Right ventricle myocardium inferior (tissue), 1 donor: Measurements from ENCODE around the gene NLE1. TPM values are rescaled to one million over a fixed set of nuclear protein-coding genes. Genes with fewer than 3 reads are reported as not detected.
"Not testable (repeated sequence)": the region's sequence is repeated elsewhere in the genome, so short reads cannot be mapped to it uniquely, and the experiment has no call there.

Source experiments
- ATAC-seq: fragments of 200-7000 bp; cut with Tn5 transposase; one replicate; pipeline ENCODE4 v1.9.1; 2020; ENCODE audit warnings: mild to moderate bottlenecking, moderate library complexity
- DNase-seq: peaks from one replicate; pipeline ENCODE4 v3.0.0; 2021; ENCODE audit errors: missing footprints
- intact Hi-C: fragments of 100-400 bp; cut with DNase I; formaldehyde crosslinking; loops from one replicate; pipeline ENCODE4 v1.11.0; 2022
- total RNA-seq: library from RNA; stranded (reverse); fragmentation: NEBNext Ultra II Directional; extraction: Animal tissue kit (Norgen Biotek cat#: 25700); gene quantifications from one replicate; pipeline ENCODE4 v1.2.1, GENCODE V29; 2021
- donor health status: DM: no; HTN: yes; CAD: no; lungs with severe emphysema.

Gene NLE1
- total RNA-seq, 1 donor from 2014 or later, result 3.1 TPM

DNA sequence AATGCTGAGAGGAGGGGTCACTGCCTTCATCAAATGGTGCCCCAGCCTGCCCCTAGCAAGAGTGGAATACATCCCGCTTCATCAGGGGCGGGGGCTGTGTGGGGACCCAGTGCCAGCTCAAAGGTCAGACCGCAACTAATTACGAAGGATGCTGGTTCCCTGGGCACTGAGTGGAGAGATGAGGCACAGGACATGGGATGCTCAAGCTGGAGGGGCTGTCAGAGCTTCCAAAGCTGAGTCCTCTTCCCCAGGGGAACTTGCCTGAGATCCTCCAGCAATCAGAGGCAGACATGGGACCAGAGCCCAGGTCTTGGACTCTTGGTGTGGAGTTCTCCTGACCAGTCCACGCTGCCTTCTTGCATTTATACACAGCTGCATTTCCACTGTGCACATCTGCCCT, 24.4 kb upstream of the NLE1 start:
- DNase-seq (no peak), ATAC-seq (no peak)
- intact Hi-C loops, result no loop called here

DNA sequence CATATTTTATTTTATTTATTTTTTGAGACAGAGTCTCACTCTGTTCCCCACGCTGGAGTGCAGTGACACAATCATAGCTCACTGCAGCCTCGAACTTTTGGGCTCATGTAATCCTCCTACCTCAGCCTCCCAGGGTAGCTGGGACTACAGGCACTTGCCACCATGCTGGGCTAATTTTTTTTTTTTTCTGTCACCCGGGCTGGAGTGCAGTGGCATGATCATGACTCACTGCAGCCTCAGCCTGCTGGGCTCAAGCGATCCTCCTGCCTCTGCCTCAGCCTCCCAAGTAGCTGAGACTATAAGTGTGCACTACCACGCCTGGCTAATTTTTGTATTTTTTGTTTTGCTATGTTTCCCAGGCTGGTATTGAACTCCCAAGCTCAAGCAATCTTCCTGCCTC, 22.6 kb upstream of the NLE1 start:
- ATAC-seq (no peak), DNase-seq (no peak)
- intact Hi-C loops, result no loop called here

DNA sequence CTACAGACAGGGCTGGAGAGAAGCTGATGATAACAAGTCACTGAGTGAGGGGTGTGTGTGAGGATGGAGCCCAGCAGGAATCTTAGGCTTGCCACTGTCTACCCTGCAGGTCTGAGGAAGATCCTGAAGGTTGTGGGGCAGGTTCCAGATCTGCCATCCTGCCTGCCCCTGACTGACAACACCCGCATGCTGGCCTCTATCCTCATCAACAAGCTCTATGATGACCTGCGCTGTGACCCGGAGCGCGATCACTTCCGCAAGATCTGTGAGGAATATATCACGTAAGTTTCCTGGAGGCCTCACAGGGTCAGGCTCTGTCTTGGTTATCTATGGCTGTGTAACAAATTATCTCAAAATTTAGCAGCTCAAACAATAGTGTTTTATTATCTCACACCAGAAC, 21.8 kb upstream of the NLE1 start:
- ATAC-seq (no peak), DNase-seq (no peak)
- intact Hi-C loops, result no loop called here

DNA sequence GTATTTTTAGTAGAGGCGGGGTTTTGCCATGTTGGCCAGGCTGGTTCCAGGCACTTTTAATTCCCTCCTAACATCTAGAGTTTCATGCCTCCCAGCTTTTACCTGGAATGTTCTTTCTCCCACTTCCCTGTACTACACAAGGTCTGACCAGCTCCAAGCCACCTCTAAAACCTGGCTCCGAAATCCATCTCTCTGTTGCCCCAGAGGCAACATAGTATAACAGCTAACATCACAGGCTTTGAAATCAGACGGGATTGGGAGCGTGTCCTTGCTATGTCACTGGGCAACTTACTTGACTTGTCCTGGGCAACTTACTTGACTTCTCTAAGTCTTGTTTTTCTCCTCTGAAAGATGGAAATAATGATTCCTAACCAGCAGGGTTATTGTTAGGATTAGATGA, 20.7 kb upstream of the NLE1 start:
- no peak for DNase-seq
- intact Hi-C loops, result no loop called here
- ATAC-seq, result no peak

DNA sequence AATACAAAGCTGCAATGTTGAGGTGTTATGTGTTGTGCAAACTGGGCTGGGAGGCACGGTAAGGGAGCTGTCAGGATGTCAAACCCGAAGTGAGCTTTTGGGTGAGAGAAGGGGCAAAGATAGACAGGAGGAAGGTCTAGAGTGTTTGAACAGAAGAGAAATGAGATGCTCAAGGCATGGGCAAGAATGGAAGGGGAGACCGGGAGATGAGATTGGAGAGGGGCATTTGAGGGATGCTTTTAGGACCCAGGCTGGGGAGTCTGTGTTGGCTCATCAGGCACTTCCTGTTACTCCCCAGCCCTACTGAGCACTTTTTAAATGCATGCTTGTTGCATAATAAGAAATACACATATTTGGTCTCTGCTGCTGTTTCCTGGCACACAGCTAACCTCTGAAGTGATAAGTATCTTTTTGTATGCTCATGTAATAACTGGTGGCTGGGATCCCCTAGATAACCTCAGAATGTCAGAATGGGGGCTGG, 19.2 kb upstream of the NLE1 start:
- ATAC-seq, result no peak
- DNase-seq, result no peak
- intact Hi-C loops, result no loop called here

DNA sequence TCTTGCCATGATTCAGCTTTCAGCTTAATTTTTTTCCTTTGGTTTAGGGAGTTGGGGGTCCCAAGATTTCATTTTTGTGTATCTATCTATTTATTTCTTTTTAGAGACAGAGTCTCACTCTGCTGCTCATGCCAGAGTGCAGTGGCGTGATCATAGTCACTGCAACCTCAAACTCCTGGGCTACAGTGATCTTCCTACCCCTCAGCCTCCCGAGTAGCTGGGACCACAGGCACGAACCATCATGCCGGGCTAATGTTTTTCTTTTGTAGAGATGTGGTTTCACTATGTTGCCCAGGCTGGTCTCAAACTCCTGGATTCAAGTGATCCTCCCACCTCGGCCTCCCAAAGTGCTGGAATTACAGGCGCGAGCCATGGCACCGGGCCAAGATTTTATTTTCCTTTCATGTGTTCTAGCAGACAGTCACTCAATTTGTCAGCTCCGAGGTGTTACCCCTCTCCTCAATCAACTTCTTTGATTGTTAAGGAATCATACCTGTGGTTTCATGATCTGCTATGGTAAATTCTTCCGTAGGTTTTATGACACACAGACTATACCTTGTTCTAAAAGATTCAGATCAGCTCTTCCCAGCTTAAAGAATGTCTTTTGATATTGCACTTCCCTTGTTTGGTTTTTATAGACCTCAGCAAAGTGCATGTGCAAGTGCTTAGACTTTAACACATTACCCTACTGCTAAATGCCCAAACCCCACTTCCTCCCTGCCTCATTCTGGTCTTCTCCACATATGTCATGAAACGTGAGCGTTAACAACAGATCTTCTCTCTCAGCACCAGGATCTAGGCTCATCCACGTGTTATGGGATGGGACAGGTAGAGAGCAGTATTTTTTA, 18.5 kb upstream of the NLE1 start:
- intact Hi-C loops, result no loop called here
- ATAC-seq, result no peak
- DNase-seq, result no peak

DNA sequence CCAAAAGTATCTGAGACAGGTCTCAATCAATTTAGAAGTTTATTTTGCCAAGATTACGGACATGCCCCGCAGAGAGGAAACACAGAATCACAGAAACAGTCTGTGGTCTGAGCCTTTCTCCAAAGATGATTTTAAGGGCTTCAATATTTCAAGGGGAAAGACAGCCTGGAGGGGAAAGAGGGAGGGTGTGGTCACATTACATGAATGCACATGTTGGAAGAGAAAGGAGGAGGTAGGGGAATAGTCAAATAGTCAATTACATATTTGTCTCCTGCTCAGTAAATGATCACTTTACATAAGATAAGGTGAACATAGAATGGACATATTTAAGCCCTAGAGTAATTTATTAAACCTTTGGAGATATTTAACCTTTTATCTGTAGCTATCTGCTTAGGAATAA, 17.8 kb upstream of the NLE1 start:
- intact Hi-C loops, result no loop called here
- DNase-seq, result no peak
- ATAC-seq, result no peak

DNA sequence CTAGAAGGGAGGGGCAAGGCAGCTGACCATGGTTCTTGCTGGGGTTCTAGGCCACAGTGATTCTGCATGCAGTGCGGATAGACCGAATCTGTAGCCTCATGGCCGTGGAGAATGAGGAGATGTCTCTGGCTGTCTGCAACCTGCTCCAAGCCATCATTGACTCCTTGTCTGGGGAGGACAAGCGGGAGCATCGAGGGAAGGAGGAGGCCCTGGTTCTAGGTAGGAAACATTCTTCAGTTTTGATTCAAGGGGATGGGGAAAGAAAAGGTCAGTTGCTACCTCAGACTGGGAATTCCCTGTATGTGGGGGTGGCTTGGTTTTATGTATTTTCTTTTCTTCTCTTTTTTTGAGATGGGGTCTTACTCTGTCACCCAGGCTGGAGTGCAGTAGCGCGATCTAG, 13.1 kb upstream of the NLE1 start:
- DNase-seq (no peak), ATAC-seq (no peak)
- intact Hi-C loops, result no loop called here

DNA sequence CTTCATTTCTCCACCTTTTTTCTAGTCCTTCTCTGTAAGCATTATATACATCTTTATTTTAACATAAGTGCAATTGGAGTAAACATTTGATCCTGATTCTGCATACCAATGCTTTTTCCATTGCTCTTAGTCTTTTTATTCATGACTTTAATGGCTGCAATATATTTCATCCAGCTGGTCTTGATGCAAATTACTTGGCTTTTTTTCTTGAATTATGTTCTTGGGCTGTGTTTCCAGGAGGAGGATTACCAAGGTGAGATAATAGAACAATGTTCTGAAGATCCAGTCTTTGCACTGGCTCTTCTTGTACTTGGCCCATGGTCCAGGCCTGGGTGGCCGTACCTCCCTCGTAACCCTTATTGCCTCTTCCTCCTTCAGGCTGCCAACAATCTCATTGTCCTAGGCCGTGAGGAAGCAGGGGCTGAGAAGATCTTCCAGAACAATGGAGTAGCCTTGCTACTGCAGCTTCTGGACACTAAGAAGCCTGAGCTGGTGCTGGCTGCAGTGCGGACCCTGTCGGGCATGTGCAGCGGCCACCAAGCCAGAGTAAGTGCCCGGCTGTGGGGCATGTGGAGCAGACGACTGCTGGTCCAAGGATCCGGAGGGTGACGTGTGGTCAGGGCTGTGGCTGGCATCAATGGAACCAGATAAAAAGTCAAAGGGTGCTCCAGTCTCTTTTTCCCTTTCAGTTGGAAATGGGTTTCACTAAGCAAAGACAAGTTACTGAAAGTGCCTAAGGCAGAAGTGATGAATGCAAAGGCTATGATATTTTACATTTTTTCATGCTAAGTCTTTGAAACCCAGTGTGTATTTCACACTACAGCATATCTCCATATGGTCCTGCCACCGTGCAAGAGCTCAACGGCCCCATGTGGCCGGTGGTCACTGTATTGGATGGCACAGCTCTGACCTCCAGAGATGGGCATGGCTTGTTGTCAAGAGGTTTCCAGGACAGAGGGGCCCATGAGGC, 12.4 kb upstream of the NLE1 start:
- no peak for DNase-seq
- ATAC-seq, result no peak
- intact Hi-C loops, result no loop called here

DNA sequence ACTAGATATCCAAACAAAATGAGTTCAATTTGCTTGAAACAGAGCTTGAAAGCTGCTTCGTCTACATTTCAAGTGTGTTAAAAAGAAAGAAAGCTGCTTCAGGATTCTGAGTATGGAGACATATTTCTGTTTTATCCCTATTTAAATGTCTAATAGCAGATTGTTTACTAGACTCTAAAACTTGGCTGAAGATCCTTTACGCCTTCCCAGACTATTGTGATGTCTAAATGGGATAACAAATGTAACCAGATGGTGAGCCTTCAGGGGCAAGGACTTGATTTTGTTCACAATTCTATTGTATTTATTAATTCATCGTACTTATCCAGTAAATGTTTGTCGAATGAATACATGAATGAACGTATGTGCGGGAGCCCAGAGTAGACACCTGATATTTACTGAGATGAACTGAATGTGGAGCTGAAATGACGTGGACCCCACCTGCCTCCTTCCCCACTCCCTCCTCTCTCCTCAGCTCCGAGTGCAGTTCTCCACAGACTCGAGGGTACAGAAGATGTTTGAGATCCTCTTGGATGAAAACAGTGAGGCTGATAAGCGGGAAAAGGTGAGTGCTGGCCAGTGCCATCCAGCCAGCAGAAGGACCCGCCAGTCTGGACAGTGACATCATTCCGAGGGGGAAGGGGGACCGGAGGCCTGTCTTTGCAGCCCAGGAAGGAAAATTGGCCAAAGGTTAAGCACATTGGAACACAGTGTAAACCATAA, 10.5 kb upstream of the NLE1 start:
- intact Hi-C loops, result no loop called here
- ATAC-seq (no peak), DNase-seq (no peak)

DNA sequence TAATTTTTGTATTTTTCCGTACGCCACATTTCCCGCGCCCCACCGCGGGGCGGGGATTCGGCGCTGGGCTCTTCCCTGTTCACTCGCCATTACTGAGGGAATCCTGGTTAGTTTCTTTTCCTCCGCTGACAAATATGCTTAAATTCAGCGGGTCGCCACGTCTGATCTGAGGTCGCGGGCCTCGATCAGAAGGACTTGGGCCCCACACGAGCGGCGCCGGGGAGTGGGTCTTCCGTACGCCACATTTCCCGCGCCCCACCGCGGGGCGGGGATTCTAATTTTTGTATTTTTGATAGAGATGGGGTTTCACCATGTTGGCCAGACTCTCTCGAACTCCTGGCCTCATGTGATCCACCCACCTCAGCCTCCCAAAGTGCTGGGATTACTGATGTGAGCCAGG, 9.0 kb upstream of the NLE1 start:
- intact Hi-C loops, ATAC-seq, DNase-seq: not testable (repeated sequence)

DNA sequence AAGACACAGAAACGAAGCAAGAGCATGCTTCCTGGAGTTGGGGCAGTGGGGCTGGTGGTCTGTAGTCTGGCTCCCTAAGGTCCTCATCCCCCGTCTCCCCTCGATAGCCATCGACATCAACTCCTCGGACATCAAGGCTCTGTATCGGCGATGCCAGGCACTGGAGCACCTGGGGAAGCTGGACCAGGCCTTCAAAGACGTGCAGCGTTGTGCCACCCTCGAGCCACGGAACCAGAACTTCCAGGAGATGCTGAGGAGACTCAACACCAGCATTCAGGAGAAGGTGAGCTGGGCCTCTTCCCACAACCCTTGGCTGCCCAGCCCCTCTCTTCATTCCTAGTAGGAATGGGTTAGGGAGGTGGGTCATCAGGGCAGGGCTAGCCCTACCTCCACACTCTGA, 7.8 kb upstream of the NLE1 start:
- ATAC-seq (no peak), DNase-seq (no peak)
- intact Hi-C loops, result no loop called here

DNA sequence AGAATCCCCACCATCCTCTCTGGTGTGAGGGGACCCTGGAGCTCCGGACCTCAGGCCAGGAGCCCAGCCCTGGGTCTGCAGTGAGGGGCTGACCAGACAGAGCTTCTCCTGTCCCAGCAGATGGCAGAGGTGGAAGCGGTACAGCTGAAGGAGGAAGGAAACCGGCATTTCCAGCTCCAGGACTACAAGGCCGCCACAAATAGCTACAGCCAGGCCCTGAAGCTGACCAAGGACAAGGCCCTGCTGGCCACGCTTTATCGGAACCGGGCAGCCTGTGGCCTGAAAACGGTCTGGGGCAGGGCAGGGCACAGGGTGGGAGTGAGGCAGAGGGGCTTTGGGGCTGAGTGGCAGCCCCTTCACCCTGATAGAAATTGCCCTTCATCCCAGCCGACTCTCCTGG, 6.0 kb upstream of the NLE1 start:
- ATAC-seq (peak; percentile 20), DNase-seq (no peak)
- intact Hi-C loops, result no loop called here

DNA sequence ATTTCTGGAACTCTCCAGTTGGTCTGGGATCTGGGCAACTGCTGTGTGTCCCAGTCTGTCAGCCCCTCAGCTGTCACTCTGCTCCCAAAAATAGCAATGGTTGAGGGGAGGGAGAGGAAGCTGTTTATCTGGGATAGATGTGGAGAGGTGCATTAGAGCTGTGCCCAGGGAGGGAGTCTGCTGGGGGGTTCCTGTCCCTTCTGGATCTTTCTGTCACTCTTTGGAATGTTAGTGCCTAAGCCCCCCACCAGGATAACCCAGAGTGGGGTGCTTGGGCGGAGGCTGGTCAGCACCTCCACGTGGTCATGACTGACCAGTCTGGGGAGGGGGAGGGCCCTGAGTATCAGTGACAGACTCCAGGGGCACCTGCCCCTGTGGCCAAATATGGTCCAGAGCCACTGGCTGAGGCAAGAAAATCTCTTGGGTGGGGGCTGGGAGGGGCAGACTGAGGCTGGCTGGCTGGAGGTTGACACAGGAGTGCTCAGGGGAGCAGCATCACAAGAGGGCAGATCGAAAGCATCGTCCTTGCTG, 5.3 kb upstream of the NLE1 start, which contains the start of gene UNC45B:
TSS of gene UNC45B (plus strand) at position 443 of the 531 bp plus-strand sequence. CDS start 447 bp downstream, outside the sequence.
- no peak for DNase-seq
- ATAC-seq, result peak; percentile 92
- intact Hi-C loops, result loop anchor here (1.0 kb wide), 1 partner anchor 96 kb away; the partner anchor contains the start of gene SLFN5

DNA sequence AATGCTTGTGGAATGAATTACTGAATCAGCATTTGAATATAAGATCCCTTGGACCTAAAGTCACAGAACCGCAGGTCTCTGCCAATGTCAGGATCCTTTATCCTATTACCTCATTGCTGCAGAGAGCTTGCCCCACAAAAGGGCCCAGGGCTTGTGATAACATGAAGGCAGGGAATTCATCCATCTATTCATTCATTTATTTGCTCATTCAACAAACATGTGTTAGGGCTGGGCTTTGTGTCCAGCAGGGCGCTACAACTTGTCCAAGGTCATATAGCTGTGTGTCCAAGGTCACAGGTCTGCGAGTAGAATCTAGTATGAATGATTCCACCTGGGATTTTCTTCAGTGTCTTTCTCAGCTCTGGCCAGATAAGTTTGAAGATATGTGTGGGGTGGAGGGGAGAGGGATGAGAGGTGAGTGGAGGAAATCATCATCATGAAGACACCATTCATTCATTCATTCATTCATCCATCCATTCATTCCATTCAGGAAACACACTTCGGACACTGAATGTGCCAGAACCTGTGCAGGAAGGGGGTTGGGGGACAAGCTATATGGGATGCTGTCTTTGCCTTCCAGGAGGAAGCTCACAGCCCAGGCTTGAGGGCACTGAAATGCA, 4.2 kb upstream of the NLE1 start:
- intact Hi-C loops, result no loop called here
- no peak for ATAC-seq

DNA sequence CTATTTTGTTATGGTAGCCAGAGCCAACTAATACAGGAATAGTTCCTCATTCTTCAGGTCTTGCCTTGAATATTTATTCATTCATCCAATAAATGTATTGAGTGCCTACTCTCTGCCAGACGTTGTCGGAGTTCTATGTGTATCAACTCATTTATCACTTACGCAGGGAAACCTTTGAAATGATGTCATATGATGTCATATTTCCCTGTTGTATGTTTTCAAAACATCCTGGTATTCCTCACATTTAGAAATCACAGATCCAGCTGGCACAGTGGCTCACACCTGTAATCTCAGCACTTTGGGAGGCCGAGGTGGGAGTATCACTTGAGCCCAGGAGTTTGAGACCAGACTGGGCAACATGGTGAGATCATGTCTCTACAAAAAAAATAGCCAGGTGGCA, 2.7 kb upstream of the NLE1 start:
- ATAC-seq (no peak), DNase-seq (no peak)
- intact Hi-C loops, result no loop called here

More for the DNA sequence above, 4.2 kb upstream of the NLE1 start:
- DNase-seq, result no peak

DNA sequence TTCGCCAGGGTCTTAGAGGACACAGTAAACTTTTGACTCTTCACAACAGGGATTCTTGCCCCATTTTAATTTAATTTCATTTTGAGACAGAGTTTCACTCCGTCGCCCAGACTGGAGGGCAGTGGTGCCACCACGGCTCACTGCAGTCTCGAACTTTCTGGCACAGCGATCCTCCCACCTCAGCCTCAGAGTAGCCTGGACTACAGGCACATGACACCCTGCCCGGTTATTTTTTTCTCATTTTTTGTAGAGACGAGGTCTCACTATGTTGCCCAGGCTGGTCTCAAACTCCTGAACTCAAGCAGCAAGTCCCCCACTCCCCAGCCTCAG, 329 bp upstream of the NLE1 start:
- ATAC-seq (no peak), DNase-seq (no peak)
- intact Hi-C loops, result no loop called here

DNA sequence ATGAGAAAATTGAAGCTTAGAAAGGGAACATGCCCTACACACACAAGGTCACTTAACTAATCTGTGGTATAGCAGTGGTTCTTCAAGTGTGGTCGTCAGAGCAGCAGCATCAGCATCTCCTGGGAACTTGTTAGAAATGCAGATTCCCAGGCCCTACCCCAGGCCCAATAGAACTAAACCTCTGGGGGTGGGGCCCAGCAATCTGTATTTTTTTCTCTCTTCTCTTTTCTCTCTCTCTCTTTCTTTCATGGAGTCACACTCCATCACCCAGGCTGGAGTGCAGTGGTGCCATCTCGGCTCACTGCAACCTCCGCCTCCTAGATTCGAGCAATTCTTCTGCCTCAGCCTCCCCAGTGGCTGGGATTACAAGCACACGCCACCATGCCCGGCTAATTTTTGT, 3.9 kb downstream of the NLE1 start:
- no peak for DNase-seq
- ATAC-seq, result no peak
- intact Hi-C loops, result no loop called here
